Stimulated activated CD4-positive, alpha-beta T cell treated with anti-CD3 and anti-CD28 coated beads, TNF-alpha, amount 100 ng/mL, for 1 hour (primary cell): ENCODE measurements around the gene ANTXR2.
"Not testable (repeated sequence)": the region's sequence is repeated elsewhere in the genome, so short reads cannot be mapped to it uniquely, and the experiment has no call there.

Source experiments
- DNase-seq, 3 donors: peaks; one replicate each; pipeline ENCODE4 v3.0.0-alpha.2; 2020; ENCODE audit warnings: low read depth in 3 of 3, low spot score in 1 of 3

Gene ANTXR2

DNA sequence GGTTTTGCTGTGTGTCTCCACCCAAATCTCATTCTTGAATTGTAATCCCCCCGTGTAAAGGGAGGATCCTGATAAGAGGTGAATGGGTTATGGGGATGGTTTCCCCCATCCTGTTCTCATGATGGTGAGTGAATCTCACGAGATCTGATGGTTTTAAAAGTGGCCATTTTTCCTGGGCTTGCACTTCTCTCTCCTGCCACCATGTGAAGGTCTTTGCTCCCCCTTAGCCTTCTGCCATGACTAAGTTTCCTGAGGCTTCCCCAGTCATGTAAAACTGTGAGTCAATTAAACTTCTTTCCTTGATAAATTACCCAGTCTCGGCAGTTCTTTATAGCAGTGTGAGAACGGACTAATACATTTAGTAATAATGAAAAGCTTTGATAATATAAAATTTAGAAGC lies 46.9 kb downstream of the ANTXR2 start:
- DNase-seq, result no peak

DNA sequence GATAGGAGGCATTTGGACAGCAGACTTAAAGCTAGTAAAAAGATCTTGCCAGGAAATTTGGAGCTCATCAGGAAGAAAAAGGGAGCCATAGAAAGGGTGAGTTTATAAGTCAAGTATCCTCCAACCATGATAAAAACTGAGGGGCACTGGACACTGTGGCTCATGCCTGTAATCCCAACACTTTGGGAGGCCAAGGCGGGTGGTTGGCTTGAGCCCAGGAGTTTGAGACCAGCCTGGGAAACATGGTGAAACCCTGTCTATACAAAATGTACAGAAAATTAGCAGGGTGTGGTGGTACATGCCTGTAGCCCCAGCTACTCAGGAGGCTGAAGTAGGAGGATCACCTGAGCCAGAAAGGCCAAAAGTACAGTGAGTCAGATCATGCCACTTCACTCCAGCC lies 48.7 kb downstream of the ANTXR2 start:
- DNase-seq, result no peak

DNA sequence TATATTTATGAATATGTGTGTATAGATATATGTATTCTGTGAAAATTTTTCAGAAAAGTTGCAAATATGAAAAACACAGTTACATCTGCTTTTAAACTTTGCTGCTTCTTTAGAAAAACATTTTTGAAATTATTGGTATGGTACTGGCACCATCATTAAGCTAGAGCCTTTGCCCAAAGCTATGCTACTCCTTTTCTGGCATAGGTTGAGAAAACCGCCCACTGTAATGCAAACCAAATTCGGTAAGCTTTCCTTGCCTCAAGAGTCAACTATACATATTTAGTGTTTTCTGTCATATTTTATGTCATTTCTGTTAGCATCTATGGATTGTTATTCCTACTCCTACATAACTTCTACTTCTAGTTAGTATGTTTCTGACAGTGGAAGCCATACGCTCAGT lies 50.7 kb downstream of the ANTXR2 start:
- no peak for DNase-seq

DNA sequence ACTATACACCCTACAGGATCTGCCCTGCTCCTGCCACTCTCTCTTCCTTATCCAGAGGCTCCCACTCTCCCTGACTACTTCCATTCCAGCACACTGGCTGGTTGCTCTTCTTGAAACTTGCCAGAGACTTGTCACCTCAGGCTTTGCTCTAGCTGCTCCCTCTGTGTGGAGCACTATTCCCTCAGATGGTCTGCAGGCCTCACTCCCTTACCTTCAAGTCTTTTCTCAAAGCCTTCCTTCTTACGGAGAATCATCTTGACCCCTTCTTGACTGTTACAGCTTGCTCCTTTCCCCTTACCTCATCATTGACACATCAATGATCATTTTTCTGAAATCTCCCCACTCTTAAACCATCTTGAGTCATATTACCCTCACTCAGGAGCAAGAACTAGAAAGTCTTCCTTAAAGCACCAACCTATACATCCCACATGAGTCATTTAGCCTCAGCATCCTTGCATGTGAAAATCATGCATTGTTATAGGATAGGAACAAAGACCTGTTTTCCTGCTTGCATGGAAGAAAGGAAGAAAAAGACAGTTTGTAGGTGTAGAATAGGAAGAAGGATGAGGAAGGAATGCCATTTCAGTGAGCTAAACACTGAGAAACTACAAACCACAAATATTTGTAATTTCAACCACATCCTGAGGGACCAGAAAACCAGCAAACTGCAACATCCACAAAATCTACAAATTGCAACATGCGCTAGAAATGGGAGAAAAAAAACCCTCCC lies 55.7 kb downstream of the ANTXR2 start:
- DNase-seq, result no peak

DNA sequence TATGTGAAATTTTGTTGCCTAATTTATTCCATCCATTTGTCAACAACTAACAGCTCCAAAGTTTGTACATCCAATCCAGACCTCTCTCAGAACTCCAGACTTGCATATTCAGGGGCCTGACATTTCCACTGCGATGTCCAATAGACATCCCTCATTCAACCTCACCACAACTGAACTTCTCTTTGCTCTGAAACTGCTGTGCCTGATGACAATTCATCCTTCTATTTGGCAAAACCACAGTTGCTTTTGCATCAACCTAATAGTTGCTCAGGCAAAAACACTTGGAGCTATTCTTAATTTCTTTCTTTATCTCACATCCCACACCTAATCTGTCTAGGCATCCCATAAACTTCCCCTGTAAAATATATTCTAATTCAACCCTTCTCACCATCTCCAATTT lies 56.5 kb downstream of the ANTXR2 start:
- no peak for DNase-seq

DNA sequence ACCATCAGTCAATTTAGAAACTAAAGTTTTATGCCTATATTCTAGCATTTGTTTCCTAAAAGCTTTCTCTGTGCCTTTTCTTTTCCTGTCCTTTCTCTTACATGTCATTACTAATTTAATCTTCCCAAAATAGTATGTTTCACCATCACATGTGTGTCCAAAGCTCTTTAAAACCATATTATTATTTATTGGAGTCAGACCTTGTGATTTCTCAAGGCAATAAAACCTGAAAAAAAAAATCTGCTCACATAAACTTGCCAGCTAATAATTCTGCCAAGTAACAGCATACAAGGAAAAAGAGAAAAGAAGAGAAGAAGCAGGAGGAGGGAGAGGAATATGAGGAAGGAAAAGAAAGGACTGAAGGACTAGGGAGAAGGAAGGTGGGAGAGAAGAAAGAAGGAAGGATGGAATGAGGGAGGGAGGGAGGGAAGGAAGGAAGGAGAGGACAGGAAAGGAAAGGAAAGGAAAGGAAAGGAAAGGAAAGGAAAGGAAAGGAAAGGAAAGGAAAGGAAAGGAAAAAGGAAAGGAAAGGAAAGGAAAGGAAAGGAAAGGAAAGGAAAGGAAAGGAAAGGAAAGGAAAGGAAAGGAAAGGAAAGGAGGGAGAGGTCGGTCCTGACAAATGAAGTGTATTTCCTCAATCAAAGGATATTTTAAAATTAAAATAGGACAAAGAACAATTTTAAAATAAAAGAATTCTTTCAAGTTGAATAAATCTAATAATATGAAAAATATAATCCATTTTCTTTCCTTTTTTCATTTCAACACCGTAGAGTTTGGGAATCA lies 57.4 kb downstream of the ANTXR2 start:
- no peak for DNase-seq

DNA sequence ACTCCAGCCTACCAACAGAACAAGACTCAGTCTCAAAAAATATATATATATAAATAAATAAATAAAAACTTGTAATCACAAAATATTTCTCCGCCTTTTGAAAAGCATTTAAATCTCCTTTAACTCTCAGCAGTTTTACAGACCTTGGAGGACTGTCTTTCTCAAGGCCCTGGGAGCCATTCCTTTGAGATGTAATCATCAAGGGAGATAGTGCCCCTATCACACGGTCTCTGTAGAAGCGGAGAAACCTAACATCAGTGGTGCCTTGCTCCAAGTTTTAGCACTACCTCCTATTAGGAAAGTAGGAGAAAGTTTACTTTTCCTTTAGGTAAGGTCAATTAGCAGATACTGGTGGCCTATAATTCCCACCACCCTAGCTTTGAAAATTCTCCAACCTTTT lies 58.5 kb downstream of the ANTXR2 start:
- no peak for DNase-seq

DNA sequence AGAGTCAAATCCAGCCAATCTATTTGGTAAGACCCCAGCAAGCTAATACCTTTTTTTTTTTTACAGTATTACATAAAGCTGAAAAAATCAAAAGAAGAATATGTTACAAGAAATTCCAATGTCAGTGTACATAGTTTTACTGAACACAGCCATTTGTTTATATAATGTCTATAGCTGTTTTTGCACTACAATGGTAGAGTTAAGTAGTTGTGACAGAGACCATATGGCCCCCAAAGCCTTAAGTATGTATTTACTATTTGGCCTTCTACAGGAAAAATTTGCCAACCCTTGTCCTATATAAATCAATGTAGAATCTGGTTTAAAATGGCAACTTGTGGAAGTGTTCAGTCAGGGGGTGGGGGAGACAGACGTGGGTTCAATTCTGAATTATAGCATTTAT lies 60.7 kb downstream of the ANTXR2 start:
- no peak for DNase-seq

DNA sequence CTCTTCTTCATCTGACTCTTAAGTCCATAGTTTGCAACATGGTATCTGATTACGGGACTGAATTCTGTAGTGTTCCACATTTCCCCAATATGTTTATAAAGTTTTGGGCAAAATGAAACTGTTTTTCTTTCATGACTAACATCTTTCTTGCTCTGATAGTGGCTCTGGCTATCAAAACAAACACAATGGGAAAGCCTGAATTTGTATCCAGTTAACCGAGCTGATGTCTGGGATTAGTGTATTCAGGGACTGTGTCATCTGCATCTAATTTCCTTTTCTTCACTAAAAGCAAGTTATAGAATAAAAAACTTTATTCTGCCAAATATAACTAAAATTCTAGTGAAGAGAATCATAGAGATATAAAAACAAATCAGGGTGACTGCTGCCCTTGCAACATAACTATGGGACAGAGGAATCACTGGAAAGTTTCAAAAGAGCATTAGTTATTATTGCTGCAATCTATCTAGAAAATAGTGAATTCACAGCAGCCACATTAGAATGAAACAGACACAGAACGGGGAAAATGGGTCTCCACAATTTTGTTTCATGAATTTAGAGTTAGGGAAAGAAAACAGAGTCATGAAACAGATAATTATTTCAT lies 61.3 kb downstream of the ANTXR2 start:
- no peak for DNase-seq

DNA sequence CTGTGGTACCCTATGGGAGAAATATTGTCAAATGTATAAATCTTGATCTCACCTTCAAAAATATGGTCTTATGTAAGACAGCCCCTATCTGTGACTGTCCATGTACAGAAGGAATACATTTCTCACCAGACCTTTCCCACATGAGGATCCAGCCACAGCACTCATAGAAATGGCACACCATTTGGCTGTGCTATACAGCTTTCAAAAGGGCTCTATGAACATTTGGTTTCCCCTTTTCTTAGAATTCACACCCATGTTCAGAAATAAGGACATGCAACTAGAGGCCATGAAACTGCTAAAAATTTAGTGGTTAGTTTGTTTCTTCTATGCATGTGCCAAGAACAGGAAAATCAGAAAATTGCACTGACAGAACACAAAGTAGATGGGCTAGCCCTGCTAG lies 62.7 kb downstream of the ANTXR2 start:
- no peak for DNase-seq

DNA sequence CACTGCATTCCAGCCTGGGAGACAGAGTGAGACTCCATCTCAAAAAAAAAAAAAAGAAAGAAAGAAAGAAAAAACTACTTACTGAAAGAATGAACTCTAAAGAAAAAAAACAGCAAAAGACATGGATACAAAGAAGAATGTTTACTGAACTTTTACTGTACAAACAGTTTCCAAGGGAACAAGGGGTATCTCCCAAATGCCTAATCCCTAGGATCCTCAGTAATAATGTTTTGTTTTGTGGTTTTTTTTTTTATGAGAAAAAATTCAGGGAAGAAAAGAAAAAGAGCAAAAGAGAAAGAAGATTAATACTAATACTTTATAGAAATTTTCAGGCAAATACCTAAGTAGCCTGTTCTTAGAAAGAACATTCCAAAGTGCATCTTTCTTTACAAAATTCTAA lies 63.2 kb downstream of the ANTXR2 start:
- DNase-seq, result no peak

DNA sequence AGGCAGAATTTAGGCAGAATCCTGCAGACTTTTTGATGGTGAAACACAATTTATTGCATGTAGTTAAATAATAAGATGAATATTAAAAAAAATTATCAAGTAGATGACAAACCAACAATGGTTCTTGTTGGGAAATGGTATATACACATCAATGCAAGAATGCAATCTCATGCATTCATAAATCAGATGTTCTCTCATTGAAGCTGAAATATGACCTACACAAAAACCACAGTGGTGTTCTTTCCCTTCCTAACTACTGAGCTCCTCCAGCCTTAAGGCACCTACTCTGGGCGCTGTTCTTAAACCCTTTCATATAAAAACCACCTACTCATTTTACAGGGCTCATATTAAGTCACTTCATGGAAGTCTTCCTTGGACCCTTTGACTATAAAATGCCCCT lies 64.1 kb downstream of the ANTXR2 start:
- DNase-seq, result no peak

DNA sequence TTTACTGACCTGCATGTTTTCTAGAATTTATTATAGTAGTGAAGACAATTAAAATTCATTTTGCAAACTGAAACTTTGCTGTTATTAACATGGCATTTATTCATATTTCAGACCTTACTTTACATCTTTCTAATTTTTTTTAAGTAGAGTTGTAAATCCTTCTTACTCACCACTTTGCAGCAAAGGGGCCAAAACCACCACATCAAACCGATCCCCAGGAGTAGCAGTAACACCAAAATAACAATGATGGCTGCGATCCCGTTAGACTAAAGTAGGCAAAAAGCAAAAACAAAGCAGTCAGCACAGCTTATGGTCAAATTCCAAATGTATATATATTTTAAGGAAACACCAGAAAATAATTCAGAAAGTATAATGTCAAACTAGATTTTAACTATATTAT lies 64.7 kb downstream of the ANTXR2 start:
- no peak for DNase-seq

DNA sequence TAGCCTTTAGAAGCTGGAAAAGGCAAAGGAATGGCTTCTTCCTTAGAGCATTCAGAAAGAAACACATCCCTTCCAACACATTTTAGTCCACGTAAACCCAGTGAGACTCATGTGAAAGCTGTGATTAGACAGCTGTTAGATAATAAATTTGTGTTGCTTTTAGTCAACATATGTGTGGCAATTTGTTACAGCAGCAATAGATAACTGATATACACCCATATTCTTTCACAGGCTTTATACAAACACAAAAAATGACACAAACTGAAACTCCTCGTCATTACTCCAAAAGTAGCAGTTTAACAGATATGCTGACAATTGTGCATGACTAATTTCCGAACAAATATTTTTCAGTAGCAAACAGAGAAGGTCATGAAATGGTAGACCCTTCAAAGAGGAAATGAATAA lies 65.3 kb downstream of the ANTXR2 start:
- DNase-seq, result no peak

DNA sequence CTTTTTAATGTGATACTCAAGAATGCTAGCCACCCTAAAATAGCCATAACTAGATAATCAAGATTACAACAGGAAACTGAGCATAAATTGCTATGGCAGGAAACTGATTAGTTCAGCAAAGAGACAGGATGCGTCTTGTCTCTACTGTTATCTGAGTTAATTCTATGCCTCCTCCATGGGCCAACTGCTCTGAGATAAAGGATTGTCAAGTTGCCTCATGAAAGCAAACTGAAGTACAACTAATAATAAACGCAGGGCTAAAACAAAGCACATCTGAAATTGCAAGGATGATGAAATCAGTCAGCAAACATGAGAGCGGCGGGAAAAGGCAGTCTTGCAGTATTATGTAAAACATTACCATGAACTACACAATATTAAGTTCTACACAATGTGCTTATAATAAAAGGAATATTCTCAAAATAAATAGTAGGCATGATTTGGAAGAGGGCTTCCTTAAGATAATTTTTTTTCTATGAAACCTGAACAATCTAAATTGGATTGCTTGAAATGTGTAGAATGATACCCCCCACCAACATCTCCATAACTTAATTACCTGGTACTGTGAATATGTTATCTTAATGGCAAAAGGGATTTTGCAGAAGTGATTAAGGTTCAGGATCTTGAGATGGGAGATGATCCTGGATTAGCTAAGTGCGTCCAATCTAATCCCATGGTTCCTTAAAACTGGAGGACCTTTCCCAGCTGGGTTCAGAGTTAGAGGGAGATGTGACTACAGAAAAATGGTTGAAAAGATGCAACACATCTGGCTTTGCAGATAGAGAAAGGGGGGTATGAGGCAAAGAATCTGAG lies 65.9 kb downstream of the ANTXR2 start:
- DNase-seq, result no peak

DNA sequence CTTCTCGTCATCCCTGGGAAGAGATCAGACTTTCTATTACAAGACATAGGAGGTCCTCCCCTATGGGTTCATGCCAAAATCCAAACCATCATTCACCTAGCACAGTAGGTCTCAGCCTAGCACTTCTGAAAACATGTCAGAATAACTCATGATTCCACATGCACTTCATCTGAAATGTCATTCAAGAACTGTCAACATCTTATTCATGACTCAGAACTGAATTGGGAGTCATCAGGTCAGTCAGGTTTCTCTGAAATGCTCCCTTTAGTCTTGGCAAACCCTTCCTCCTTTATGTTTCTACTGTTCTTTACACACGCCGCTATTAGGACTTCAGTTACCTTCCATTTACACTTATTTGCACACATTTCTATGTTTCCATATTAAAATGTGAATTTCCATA lies 67.2 kb downstream of the ANTXR2 start:
- DNase-seq, result no peak

DNA sequence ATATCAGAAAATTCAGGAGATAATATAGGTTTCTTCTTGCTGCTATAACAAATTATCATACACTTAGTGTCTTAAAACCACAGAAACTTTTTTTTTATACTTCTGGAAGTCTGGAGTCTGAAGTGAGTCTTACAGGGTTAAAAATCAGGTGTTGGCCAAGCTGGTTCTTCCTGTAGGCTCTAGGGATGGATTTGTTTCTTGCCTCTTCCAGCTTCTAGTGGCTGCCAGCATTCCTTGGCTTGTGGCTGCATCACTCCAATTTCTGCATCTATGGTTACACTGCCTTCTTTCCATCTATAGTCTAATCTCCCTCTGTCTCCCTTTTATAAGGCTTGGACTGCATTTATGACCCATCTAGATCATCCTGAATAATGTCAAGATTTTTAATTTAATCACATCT lies 68.7 kb downstream of the ANTXR2 start:
- no peak for DNase-seq

DNA sequence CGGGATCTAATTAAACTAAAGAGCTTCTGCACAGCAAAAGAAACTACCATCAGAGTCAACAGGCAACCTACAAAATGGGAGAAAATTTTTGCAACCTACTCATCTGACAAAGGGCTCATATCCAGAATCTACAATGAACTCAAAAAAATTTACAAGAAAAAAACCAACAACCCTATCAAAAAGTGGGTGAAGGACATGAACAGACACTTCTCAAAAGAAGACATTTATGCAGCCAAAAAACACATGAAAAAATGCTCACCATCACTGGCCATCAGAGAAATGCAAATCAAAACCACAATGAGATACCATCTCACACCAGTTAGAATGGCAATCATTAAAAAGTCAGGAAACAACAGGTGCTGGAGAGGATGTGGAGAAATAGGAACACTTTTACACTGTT lies 70.5 kb downstream of the ANTXR2 start:
- DNase-seq, result not testable (repeated sequence)

DNA sequence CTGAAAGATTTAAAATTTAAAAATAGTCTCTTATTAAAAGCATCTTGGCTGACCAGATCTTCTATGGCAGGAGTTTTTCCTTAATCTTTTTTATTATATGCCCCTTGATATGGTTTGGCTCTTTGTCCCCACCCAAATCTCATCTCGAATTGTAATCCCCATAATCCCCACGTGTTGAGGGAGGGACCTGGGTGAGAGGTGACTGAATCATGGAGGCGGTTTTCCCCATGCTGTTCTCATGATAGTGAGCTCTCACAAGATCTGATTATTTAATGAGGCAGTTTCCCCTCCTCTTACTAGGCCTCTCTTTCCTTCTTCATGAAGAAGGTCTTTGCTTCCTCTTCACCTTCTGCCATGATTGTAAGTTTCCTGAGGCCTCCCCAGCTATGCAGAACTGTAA lies 74.0 kb downstream of the ANTXR2 start:
- not testable (repeated sequence) for DNase-seq

DNA sequence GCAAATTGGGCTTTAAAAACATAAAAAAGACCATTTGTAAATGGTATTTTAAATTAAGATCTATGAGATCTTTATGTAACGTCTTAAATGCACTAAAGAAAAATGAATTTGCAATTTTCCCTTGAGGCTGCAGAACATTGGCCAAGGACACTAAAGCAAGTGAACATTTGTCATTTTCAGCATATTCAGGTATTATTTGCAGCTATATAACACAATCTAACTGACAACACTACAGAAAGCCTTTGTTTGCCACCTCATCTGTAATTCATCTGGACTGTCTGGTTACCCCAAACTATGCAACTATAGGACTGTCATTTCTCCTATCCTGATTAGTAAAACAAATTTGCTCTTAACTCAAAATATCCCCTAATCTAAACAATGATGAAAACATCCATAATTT lies 74.8 kb downstream of the ANTXR2 start:
- DNase-seq, result no peak

DNA sequence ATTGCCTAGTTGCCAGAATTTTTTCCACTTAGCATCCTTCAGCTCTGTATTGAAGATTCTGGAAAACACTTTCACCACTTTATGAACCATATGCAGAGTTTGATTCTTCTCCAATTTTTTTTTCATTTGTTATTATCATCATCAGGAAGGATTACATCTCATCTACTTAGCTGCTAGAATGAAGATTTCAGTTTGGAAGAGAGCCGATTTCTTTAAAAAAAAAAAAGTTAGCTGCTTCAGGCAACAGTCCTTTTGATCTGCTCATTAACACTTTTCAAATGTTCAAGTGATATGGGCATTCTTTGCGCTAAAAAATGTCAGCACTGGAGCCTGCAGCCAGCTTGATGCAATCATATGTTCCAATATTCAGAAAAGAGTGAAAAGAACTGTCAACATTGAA lies 76.2 kb downstream of the ANTXR2 start:
- DNase-seq, result no peak

DNA sequence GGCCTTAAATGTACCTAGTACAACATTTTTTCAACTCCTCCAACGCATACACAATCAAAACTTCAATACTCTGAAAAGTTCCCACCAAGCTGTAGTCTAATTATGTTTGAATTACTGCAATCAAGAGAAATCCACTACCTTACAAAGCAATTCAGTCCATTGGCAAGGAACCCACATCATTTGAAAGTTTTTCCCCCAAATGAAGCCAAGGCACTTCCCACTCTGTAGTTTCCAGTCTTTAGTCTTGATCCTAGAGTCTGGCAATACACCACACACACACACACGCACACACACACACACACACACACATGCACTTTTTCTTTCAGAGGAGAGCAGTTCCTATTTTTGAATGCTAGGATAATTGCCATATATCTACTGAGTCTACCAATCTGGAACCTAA lies 79.6 kb downstream of the ANTXR2 start:
- DNase-seq, result no peak
